HepG2 (cell line): ENCODE results near the gene GPS1. TPM values are rescaled to one million over a fixed set of nuclear protein-coding genes. Genes with fewer than 3 reads are reported as not detected.
A peak's percentile ranks its signal among the peaks of the same experiment; 100 is the strongest.

Source experiments
- AKAP8 ChIP-seq: sonication (generic); formaldehyde crosslinking; IDR thresholded peaks from 2 replicates; pipeline ENCODE4 v1.5.1; 2020; ENCODE audit warnings: mild to moderate bottlenecking, missing genetic modification reagents
- AKNA ChIP-seq: sonication (generic); formaldehyde crosslinking; IDR thresholded peaks from 2 replicates; pipeline ENCODE4 v1.4.0; 2020; ENCODE audit warnings: missing genetic modification reagents, borderline replicate concordance
- EED ChIP-seq: sonication (generic); formaldehyde crosslinking; IDR thresholded peaks from 2 replicates; pipeline ENCODE4 v1.5.0; 2020; ENCODE audit warnings: mild to moderate bottlenecking, missing genetic modification reagents
- FIP1L1 ChIP-seq: fragments of 200-400 bp; formaldehyde crosslinking; IDR thresholded peaks from 2 replicates; pipeline ENCODE4 v1.6.1; 2018; ENCODE audit warnings: low read depth, mild to moderate bottlenecking, low read length, moderate library complexity, borderline replicate concordance; ENCODE audit not compliant: insufficient read depth
- HOXA5 ChIP-seq: sonication (generic); formaldehyde crosslinking; IDR thresholded peaks from 2 replicates; pipeline ENCODE4 v1.4.0; 2020; ENCODE audit warnings: missing genetic modification reagents
- ISL2 ChIP-seq: sonication (generic); formaldehyde crosslinking; IDR thresholded peaks from 2 replicates; pipeline ENCODE4 v1.5.0; 2020; ENCODE audit warnings: missing genetic modification reagents
- KMT2A ChIP-seq: sonication (generic); formaldehyde crosslinking; IDR thresholded peaks from 2 replicates; pipeline ENCODE4 v1.4.0; 2020; ENCODE audit warnings: missing genetic modification reagents
- MAX ChIP-seq: IDR thresholded peaks from 2 replicates; pipeline ENCODE4 v1.6.1; 2012; ENCODE audit warnings: inconsistent platforms
- MED1 ChIP-seq: sonication (generic); formaldehyde crosslinking; IDR thresholded peaks from 2 replicates; pipeline ENCODE4 v1.4.0; 2020; ENCODE audit warnings: missing genetic modification reagents
- MEIS1 ChIP-seq: sonication (generic); formaldehyde crosslinking; IDR thresholded peaks from 2 replicates; pipeline ENCODE4 v1.9.0; 2021; ENCODE audit warnings: mild to moderate bottlenecking, missing genetic modification reagents, moderate library complexity, borderline replicate concordance
- MXD1 ChIP-seq: sonication (generic); formaldehyde crosslinking; IDR thresholded peaks from 2 replicates; pipeline ENCODE4 v1.4.0; 2020; ENCODE audit warnings: mild to moderate bottlenecking, missing genetic modification reagents
- NRL ChIP-seq: sonication (generic); formaldehyde crosslinking; IDR thresholded peaks from 2 replicates; pipeline ENCODE4 v1.5.0; 2020; ENCODE audit warnings: missing genetic modification reagents, mild to moderate bottlenecking, moderate library complexity, borderline replicate concordance
- POLR2AphosphoS2 ChIP-seq: IDR thresholded peaks from 2 replicates; pipeline ENCODE4 v1.6.1; 2011; ENCODE audit warnings: low read depth, low read length, improper control_type of control experiment
- SALL1 ChIP-seq: sonication (generic); formaldehyde crosslinking; IDR thresholded peaks from 2 replicates; pipeline ENCODE4 v1.8.0; 2022; ENCODE audit warnings: mild to moderate bottlenecking, missing genetic modification reagents
- SMAD9 ChIP-seq: sonication (generic); formaldehyde crosslinking; IDR thresholded peaks from 2 replicates; pipeline ENCODE4 v1.5.1; 2020; ENCODE audit warnings: mild to moderate bottlenecking, missing genetic modification reagents
- SSRP1 ChIP-seq: IDR thresholded peaks from 2 replicates; pipeline ENCODE4 v1.6.1; 2016; ENCODE audit warnings: control low read depth
- TAF1 ChIP-seq: sonication (generic); formaldehyde crosslinking; IDR thresholded peaks from 2 replicates; pipeline ENCODE4 v1.4.0; 2020; ENCODE audit warnings: missing genetic modification reagents
- TAF15 ChIP-seq: fragments of 200-400 bp; formaldehyde crosslinking; IDR thresholded peaks from one replicate; pipeline ENCODE4 v1.6.1; 2018; ENCODE audit warnings: mild to moderate bottlenecking, low read depth, low read length; ENCODE audit not compliant: poor library complexity, severe bottlenecking
- XRCC5 ChIP-seq: fragments of 200-400 bp; formaldehyde crosslinking; optimal IDR thresholded peaks from 2 replicates; pipeline ENCODE3; 2017; ENCODE audit warnings: mild to moderate bottlenecking, low read length
- ZMYM4 ChIP-seq: sonication (generic); formaldehyde crosslinking; IDR thresholded peaks from 2 replicates; pipeline ENCODE4 v1.8.1; 2023; ENCODE audit warnings: mild to moderate bottlenecking, missing genetic modification reagents
- ZNF263 ChIP-seq: sonication (generic); formaldehyde crosslinking; IDR thresholded peaks from 2 replicates; pipeline ENCODE4 v1.4.0; 2020; ENCODE audit warnings: missing genetic modification reagents
- ZNF446 ChIP-seq: sonication (generic); formaldehyde crosslinking; IDR thresholded peaks from 2 replicates; pipeline ENCODE4 v1.5.0; 2020; ENCODE audit warnings: mild to moderate bottlenecking, missing genetic modification reagents
- ZNF460 ChIP-seq: sonication (generic); formaldehyde crosslinking; IDR thresholded peaks from 2 replicates; pipeline ENCODE4 v1.5.1; 2020; ENCODE audit warnings: missing genetic modification reagents, mild to moderate bottlenecking, borderline replicate concordance
- ZNF557 ChIP-seq: sonication (generic); formaldehyde crosslinking; IDR thresholded peaks from 2 replicates; pipeline ENCODE4 v1.4.0; 2020; ENCODE audit warnings: missing genetic modification reagents
- ZNF644 ChIP-seq: IDR thresholded peaks from 2 replicates; pipeline ENCODE4 v1.6.1; 2016; ENCODE audit warnings: low read depth
- ZNF737 ChIP-seq: sonication (generic); formaldehyde crosslinking; IDR thresholded peaks from 2 replicates; pipeline ENCODE4 v1.5.0; 2020; ENCODE audit warnings: missing genetic modification reagents, mild to moderate bottlenecking, borderline replicate concordance
- ZSCAN30 ChIP-seq: sonication (generic); formaldehyde crosslinking; IDR thresholded peaks from 2 replicates; pipeline ENCODE4 v1.5.0; 2020; ENCODE audit warnings: mild to moderate bottlenecking, missing genetic modification reagents
- polyA plus RNA-seq, 8 experiments: library from polyadenylated mRNA; depleted of rRNA in 3 of 8; stranded (reverse) in 7 of 8; unstranded in 1 of 8; fragments of >200 nt; fragmentation: Illumina TruSeq in 4 of 8; extraction: Trizol in 4 of 8; gene quantifications; 2 replicates each; pipeline versions ENCODE4 v1.2.1 to v1.2.3, GENCODE V29; 2011 to 2016; ENCODE audit warnings: low read depth in 4 of 8, missing spikeins in 1 of 8, mixed read lengths in 1 of 8; ENCODE audit not compliant: insufficient read depth in 1 of 8
- total RNA-seq, 5 experiments: library from RNA; depleted of rRNA; stranded (reverse); fragments of >200 nt; fragmentation: Illumina TruSeq; extraction: Trizol; gene quantifications; 2 replicates each; pipeline ENCODE4 v1.2.3, GENCODE V29; 2016; ENCODE audit warnings: low read depth in 1 of 5

The GPS1 gene
- total and polyA plus RNA-seq, 2 of the 13 experiments (the other 11 are each of a cell fraction or from before 2014, with no cell fraction given), result 124 to 128 TPM

GRCh38 chr17:82076785-82077591, 25.3 kb downstream of the GPS1 start (continued):
- TF ChIP-seq POLR2AphosphoS2 (peak; percentile 35; the same call in 1 of the 2 replicates), FIP1L1 (no peak), MEIS1 (CRISPR knock-in tag) (peak; percentile 46; the same call in 1 of the 2 replicates), ISL2 (CRISPR knock-in tag) (no peak), MAX (0 out of 2 replicates have a peak, but pooled peaks have one; percentile 8), ZNF460 (CRISPR knock-in tag) (no peak), TAF1 (CRISPR knock-in tag) (no peak), SSRP1 (CRISPR knock-in tag) (peak; percentile 29), ZSCAN30 (no peak), MED1 (no peak), ZMYM4 (CRISPR knock-in tag) (0 out of 2 replicates have a peak, but pooled peaks have one; percentile 6), MXD1 (CRISPR knock-in tag) (no peak), ZNF557 (CRISPR knock-in tag) (no peak), KMT2A (CRISPR knock-in tag) (no peak), SALL1 (CRISPR knock-in tag) (peak; percentile 34; the same call in 1 of the 2 replicates), AKAP8 (peak; percentile 100), ZNF446 (CRISPR knock-in tag) (no peak), TAF15 (peak; percentile 31), EED (CRISPR knock-in tag) (0 out of 2 replicates have a peak, but pooled peaks have one; percentile 62), ZNF737 (CRISPR knock-in tag) (no peak), SMAD9 (CRISPR knock-in tag) (no peak), ZNF263 (CRISPR knock-in tag) (0 out of 2 replicates have a peak, but pooled peaks have one; percentile 22), NRL (CRISPR knock-in tag) (0 out of 2 replicates have a peak, but pooled peaks have one; percentile 15), ZNF644 (no peak), AKNA (CRISPR knock-in tag) (no peak), HOXA5 (no peak), XRCC5 (no peak)
